ENCODE measurements around the gene BICD2. TPM values are rescaled to one million over a fixed set of nuclear protein-coding genes. Genes with fewer than 3 reads are reported as not detected.

Gene BICD2
- total RNA-seq (2022; extraction: Qiagen RNA extraction; ENCODE audit: low read depth) = 27.1 to 31.8 TPM (median 30.3 TPM) in 5 replicates

GRCh38 chr9:92764381-92764987 lies at the start of gene BICD2:
Gene BICD2, minus strand, starts transcription at chr9:92764833. Its CDS starts 89 bp downstream, at chr9:92764744.

GRCh38 chr9:92669890-92670708 lies 94.5 kb downstream of the BICD2 start, which contains the start of gene IPPK:
Gene IPPK, minus strand, starts transcription at chr9:92670131. Its CDS starts 143 bp downstream, at chr9:92669988.

Other genes starting within 250 kb of the BICD2 start
- gene ECM2, start 228.8 kb downstream of the BICD2 start, total RNA-seq (2022; extraction: Qiagen RNA extraction; ENCODE audit: low read depth) = 0.10 to 0.22 TPM (median 0.12 TPM) in 5 replicates
- gene IPPK, start 94.7 kb downstream of the BICD2 start, total RNA-seq (2022; extraction: Qiagen RNA extraction; ENCODE audit: low read depth) = 12.0 to 16.1 TPM (median 13.0 TPM) in 5 replicates
- gene ZNF484, start 113.2 kb upstream of the BICD2 start, total RNA-seq (2022; extraction: Qiagen RNA extraction; ENCODE audit: low read depth) = 1.8 to 2.9 TPM (median 2.2 TPM) in 5 replicates
- gene FGD3, start 182.7 kb upstream of the BICD2 start, total RNA-seq (2022; extraction: Qiagen RNA extraction; ENCODE audit: low read depth) = 0.17 to 0.44 TPM (median 0.24 TPM) in 5 replicates